Natural killer cell treated with Interleukin-12 subunit alpha and Interleukin-12 subunit beta and Interleukin-15 and Interleukin-18, amount 100 ng/mL, for 72 hours (primary cell): Measurements from ENCODE around the gene RPL7A. TPM values are rescaled to one million over a fixed set of nuclear protein-coding genes. Genes with fewer than 3 reads are reported as not detected.
"Not testable (repeated sequence)": the region's sequence is repeated elsewhere in the genome, so short reads cannot be mapped to it uniquely, and the experiment has no call there.

Source experiments
- ATAC-seq, 2 donors: fragments of 150-1000 bp; cut with Tn5 transposase in 1 of 2; sonication (Bioruptor Pico), chemical (Tn5 transposase) in 1 of 2; 2 replicates each; pipeline ENCODE4 v1.10.0; 2021
- DNase-seq: peaks from one replicate; pipeline ENCODE4 v3.0.0; 2022; ENCODE audit warnings: low spot score
- H3K27ac Mint-ChIP-seq, 2 donors: 1 replicate in 1 of 2; 2 replicates in 1 of 2; pipeline ENCODE4 v1.8.0; 2022; ENCODE audit warnings: mixed read lengths in 2 of 2, mild to moderate bottlenecking in 1 of 2, moderate library complexity in 1 of 2
- H3K27me3 Mint-ChIP-seq, 2 donors: 1 replicate in 1 of 2; 2 replicates in 1 of 2; pipeline ENCODE4 v1.8.0; 2022; ENCODE audit warnings: mixed read lengths in 2 of 2
- H3K36me3 Mint-ChIP-seq: one replicate; pipeline ENCODE4 v1.8.0; 2022; ENCODE audit warnings: mixed read lengths
- H3K4me1 Mint-ChIP-seq, 2 donors: 1 replicate in 1 of 2; 2 replicates in 1 of 2; pipeline ENCODE4 v1.8.0; 2022; ENCODE audit warnings: low read depth in 2 of 2, mixed read lengths in 2 of 2, mild to moderate bottlenecking in 1 of 2
- H3K4me3 Mint-ChIP-seq: one replicate; pipeline ENCODE4 v1.8.0; 2022; ENCODE audit warnings: mixed read lengths
- H3K9me3 Mint-ChIP-seq: 2 replicates; pipeline ENCODE4 v1.8.0; 2022; ENCODE audit warnings: mixed read lengths
- total RNA-seq, 2 donors: library from RNA; stranded (reverse); gene quantifications; one replicate each; pipeline ENCODE4 v1.2.3, GENCODE V29; 2022

Gene RPL7A
- total RNA-seq, 2 donors from 2014 or later = 1,580 to 1,944 TPM

GRCh38 chr9:133333566-133333965 is 14.5 kb upstream of the RPL7A start:
- ATAC-seq (no peak), DNase-seq (no peak)
- H3K4me1 Mint-ChIP-seq = peaks cover 14 to 27% of the 10 kb centered on the region in 2 donors
- H3K36me3 Mint-ChIP-seq = peaks cover 5% of the 10 kb centered on the region
- no peaks in the 10 kb centered on the region for H3K9me3 Mint-ChIP-seq
- peak overlapping the region in 1 of 2 donors; percentile 45 for H3K27ac Mint-ChIP-seq
- H3K4me3 Mint-ChIP-seq = no peak overlapping the region
- H3K27me3 Mint-ChIP-seq = no peaks in the 10 kb centered on the region

GRCh38 chr9:133334161-133334560 is 13.9 kb upstream of the RPL7A start:
- H3K27ac Mint-ChIP-seq = peak overlapping the region in 1 of 2 donors; percentile 45
- H3K36me3 Mint-ChIP-seq = peaks cover 11% of the 10 kb centered on the region
- H3K27me3 Mint-ChIP-seq = no peaks in the 10 kb centered on the region
- peaks cover 19 to 28% of the 10 kb centered on the region in 2 donors for H3K4me1 Mint-ChIP-seq
- DNase-seq = no peak
- no peak for ATAC-seq
- H3K4me3 Mint-ChIP-seq = peak overlapping the region; percentile 87
- no peaks in the 10 kb centered on the region for H3K9me3 Mint-ChIP-seq

GRCh38 chr9:133334888-133335287 is 13.1 kb upstream of the RPL7A start:
- ATAC-seq, H3K27me3 Mint-ChIP-seq, DNase-seq, H3K9me3 Mint-ChIP-seq: not testable (repeated sequence)
- peaks cover 25 to 35% of the 10 kb centered on the region in 2 donors for H3K4me1 Mint-ChIP-seq
- peak overlapping the region; percentile 87 for H3K4me3 Mint-ChIP-seq
- peak overlapping the region; percentile 82 to 85 for H3K27ac Mint-ChIP-seq
- H3K36me3 Mint-ChIP-seq = peaks cover 11% of the 10 kb centered on the region

- Mint-ChIP-seq H3K9me3 (no peaks in the 10 kb centered on the region), H3K27ac (peak within 1 kb of the TSS; percentile 82 to 85), H3K36me3 (peaks cover 6% of the 10 kb centered on the region), H3K4me3 (peak within 1 kb of the TSS; percentile 87), H3K4me1 (peaks cover 38 to 47% of the 10 kb centered on the region in 2 donors), H3K27me3 (no peaks in the 10 kb centered on the region)
- DNase-seq (peak; percentile 95), ATAC-seq (peak; percentile 97)
Measured at GRCh38 chr9:133335924-133336811, 11.8 kb upstream of the RPL7A start, which contains the start of gene SURF6. Gene SURF6, minus strand, starts transcription at chr9:133336188. Its CDS starts 56 bp downstream, at chr9:133336132.

GRCh38 chr9:133339641-133340040 is 8.4 kb upstream of the RPL7A start:
- Mint-ChIP-seq H3K4me3 (peak overlapping the region; percentile 5), H3K27ac (peak overlapping the region; percentile 74 to 86), H3K27me3 (no peaks in the 10 kb centered on the region), H3K4me1 (peaks cover 41 to 52% of the 10 kb centered on the region in 2 donors), H3K36me3 (peaks cover 6% of the 10 kb centered on the region), H3K9me3 (no peaks in the 10 kb centered on the region)
- DNase-seq = no peak
- no peak for ATAC-seq

GRCh38 chr9:133340256-133340655 is 7.8 kb upstream of the RPL7A start:
- peaks cover 6% of the 10 kb centered on the region for H3K36me3 Mint-ChIP-seq
- ATAC-seq (no peak), DNase-seq (no peak)
- H3K4me3 Mint-ChIP-seq = peak overlapping the region; percentile 56
- no peaks in the 10 kb centered on the region for H3K27me3 Mint-ChIP-seq
- no peaks in the 10 kb centered on the region for H3K9me3 Mint-ChIP-seq
- peaks cover 41 to 45% of the 10 kb centered on the region in 2 donors for H3K4me1 Mint-ChIP-seq
- H3K27ac Mint-ChIP-seq = peak overlapping the region; percentile 74 to 86

GRCh38 chr9:133340916-133341315 is 7.1 kb upstream of the RPL7A start:
- peak overlapping the region; percentile 74 to 86 for H3K27ac Mint-ChIP-seq
- H3K4me3 Mint-ChIP-seq = peak overlapping the region; percentile 56
- H3K27me3 Mint-ChIP-seq = no peaks in the 10 kb centered on the region
- ATAC-seq (no peak), DNase-seq (no peak)
- H3K4me1 Mint-ChIP-seq = peaks cover 38 to 40% of the 10 kb centered on the region in 2 donors
- no peaks in the 10 kb centered on the region for H3K9me3 Mint-ChIP-seq
- H3K36me3 Mint-ChIP-seq = peaks cover 6% of the 10 kb centered on the region

- H3K27me3 Mint-ChIP-seq = no peaks in the 10 kb centered on the region
- H3K4me3 Mint-ChIP-seq = peak overlapping the region; percentile 58
- H3K27ac Mint-ChIP-seq = peak overlapping the region; percentile 74 to 86
- peak; percentile 69 for DNase-seq
- ATAC-seq = peak; percentile 77 to 90
- no peaks in the 10 kb centered on the region for H3K9me3 Mint-ChIP-seq
- peaks cover 6% of the 10 kb centered on the region for H3K36me3 Mint-ChIP-seq
- peaks cover 41 to 42% of the 10 kb centered on the region in 2 donors for H3K4me1 Mint-ChIP-seq
Measured at GRCh38 chr9:133341369-133342068, 6.5 kb upstream of the RPL7A start.

GRCh38 chr9:133342069-133342406 is 6.0 kb upstream of the RPL7A start:
- Mint-ChIP-seq H3K9me3 (no peaks in the 10 kb centered on the region), H3K27ac (peak overlapping the region; percentile 74 to 86), H3K27me3 (no peaks in the 10 kb centered on the region), H3K4me1 (peaks cover 46 to 47% of the 10 kb centered on the region in 2 donors), H3K36me3 (peaks cover 6% of the 10 kb centered on the region), H3K4me3 (peak overlapping the region; percentile 58)
- DNase-seq (no peak), ATAC-seq (no peak)

- Mint-ChIP-seq H3K4me1 (peaks cover 48 to 49% of the 10 kb centered on the region in 2 donors), H3K9me3 (no peaks in the 10 kb centered on the region), H3K27ac (peak overlapping the region in 1 of 2 donors; percentile 74), H3K36me3 (peaks cover 6% of the 10 kb centered on the region), H3K4me3 (no peak overlapping the region), H3K27me3 (no peaks in the 10 kb centered on the region)
- DNase-seq = no peak
- ATAC-seq = no peak
Measured at GRCh38 chr9:133342570-133342969, 5.4 kb upstream of the RPL7A start.

GRCh38 chr9:133344071-133344470 is 3.9 kb upstream of the RPL7A start:
- DNase-seq = no peak

GRCh38 chr9:133344979-133345378 is 3.0 kb upstream of the RPL7A start:
- ATAC-seq (no peak), DNase-seq (no peak)
- H3K9me3 Mint-ChIP-seq = no peaks in the 10 kb centered on the region
- peaks cover 22% of the 10 kb centered on the region for H3K36me3 Mint-ChIP-seq
- no peak overlapping the region for H3K4me3 Mint-ChIP-seq
- H3K27ac Mint-ChIP-seq = no peak overlapping the region
- no peaks in the 10 kb centered on the region for H3K27me3 Mint-ChIP-seq
- peaks cover 51 to 53% of the 10 kb centered on the region in 2 donors for H3K4me1 Mint-ChIP-seq

More at GRCh38 chr9:133344071-133344470, 3.9 kb upstream of the RPL7A start:
- Mint-ChIP-seq H3K27me3 (no peaks in the 10 kb centered on the region), H3K9me3 (no peaks in the 10 kb centered on the region), H3K4me3 (no peak overlapping the region), H3K36me3 (peaks cover 14% of the 10 kb centered on the region), H3K4me1 (peaks cover 51 to 52% of the 10 kb centered on the region in 2 donors), H3K27ac (no peak overlapping the region)
- no peak for ATAC-seq

- peaks cover 28% of the 10 kb centered on the region for H3K36me3 Mint-ChIP-seq
- peaks cover 48 to 50% of the 10 kb centered on the region in 2 donors for H3K4me1 Mint-ChIP-seq
- no peaks in the 10 kb centered on the region for H3K27me3 Mint-ChIP-seq
- H3K9me3 Mint-ChIP-seq = no peaks in the 10 kb centered on the region
- peak overlapping the region; percentile 91 for H3K4me3 Mint-ChIP-seq
- no peak for ATAC-seq
- no peak for DNase-seq
- no peak overlapping the region for H3K27ac Mint-ChIP-seq
Measured at GRCh38 chr9:133345596-133345995, 2.4 kb upstream of the RPL7A start.
